Prostate gland (tissue), 2 donors: ENCODE results near the gene LIPE. TPM values are rescaled to one million over a fixed set of nuclear protein-coding genes. Genes with fewer than 3 reads are reported as not detected.
A peak's percentile ranks its signal among the peaks of the same experiment; 100 is the strongest.

ENCODE experiments used
- DNase-seq: peaks from one replicate; pipeline ENCODE4 v3.0.0-alpha.2; 2019; ENCODE audit warnings: low spot score
- H3K27ac ChIP-seq, 2 donors: fragments of 200-600 bp; sonication (generic); 2 replicates each; pipeline ENCODE4 v1.5.1; 2017 to 2019
- H3K27me3 ChIP-seq: fragments of 200-600 bp; sonication (generic); replicated peaks from 2 replicates; pipeline ENCODE4 v1.5.1; 2019; ENCODE audit not compliant: insufficient read depth
- H3K36me3 ChIP-seq, 2 donors: fragments of 200-600 bp; sonication (generic); 1 replicate in 1 of 2; 2 replicates in 1 of 2; pipeline versions ENCODE4 v1.5.1 to v1.8.1; 2017 to 2019
- H3K4me1 ChIP-seq: fragments of 200-600 bp; sonication (generic); replicated peaks from 2 replicates; pipeline ENCODE4 v1.5.1; 2019
- H3K4me3 ChIP-seq, 2 donors: fragments of 200-600 bp; sonication (generic); 2 replicates each; pipeline ENCODE4 v1.5.1; 2017 to 2019
- H3K9me3 ChIP-seq: fragments of 200-600 bp; sonication (generic); 2 replicates; pipeline ENCODE4 v1.5.1; 2017
- CTCF ChIP-seq, 4 experiments: fragments of 200-600 bp in 2 of 4; fragments of 450-650 bp in 2 of 4; sonication (generic) in 2 of 4; IDR thresholded peaks; 1 replicate in 3 of 4; 2 replicates in 1 of 4; pipeline ENCODE4 v1.5.1; 2016 to 2019; ENCODE audit warnings: antibody characterized with exemption in 4 of 4, mild to moderate bottlenecking in 2 of 4, moderate library complexity in 2 of 4
- POLR2A ChIP-seq: fragments of 450-650 bp; IDR thresholded peaks from one replicate; pipeline ENCODE4 v1.6.1; 2016; ENCODE audit warnings: antibody characterized with exemption, mild to moderate bottlenecking
- POLR2AphosphoS5 ChIP-seq: sonication (generic); formaldehyde crosslinking; IDR thresholded peaks from one replicate; pipeline ENCODE4 v1.6.1; 2017; ENCODE audit warnings: antibody characterized with exemption
- WGBS: methylation state at CpG from one replicate; pipeline ENCODE4 v1.1.5; 2018; 5-methylcytosine and 5-hydroxymethylcytosine counted together
- intact Hi-C: fragments of 100-400 bp; cut with DNase I; formaldehyde crosslinking; loops from one replicate; pipeline ENCODE4 v1.14.2; 2022
- total RNA-seq, 2 donors: library from RNA; depleted of rRNA; stranded (reverse); fragments of >200 nt; gene quantifications; one replicate each; pipeline ENCODE4 v1.1.0, GENCODE V29; 2016

Gene LIPE
- total RNA-seq, 2 donors from 2014 or later, result 10.2 to 24.8 TPM

GRCh38 chr19:42471554-42472249 is 44.5 kb upstream of the LIPE start:
- no peaks in the 10 kb centered on the region for H3K9me3 ChIP-seq
- intact Hi-C loops, result no loop called here
- H3K27ac ChIP-seq, result peak overlapping the region; percentile 74 to 85
- TF ChIP-seq POLR2AphosphoS5, result peak; percentile 69
- TF ChIP-seq CTCF (IDR thresholded peaks at IDR 0.05), result peak in 2 of 4 experiments; percentile 21
- TF ChIP-seq POLR2A, result no peak
- no peaks in the 10 kb centered on the region for H3K36me3 ChIP-seq
- H3K4me3 ChIP-seq, result no peak overlapping the region
- H3K27me3 ChIP-seq, result no peaks in the 10 kb centered on the region
- peak; percentile 92 for DNase-seq
- 34% methylated on average over 7 of the region's 7 CpGs for WGBS
- H3K4me1 ChIP-seq, result peaks cover 9% of the 10 kb centered on the region

DNA sequence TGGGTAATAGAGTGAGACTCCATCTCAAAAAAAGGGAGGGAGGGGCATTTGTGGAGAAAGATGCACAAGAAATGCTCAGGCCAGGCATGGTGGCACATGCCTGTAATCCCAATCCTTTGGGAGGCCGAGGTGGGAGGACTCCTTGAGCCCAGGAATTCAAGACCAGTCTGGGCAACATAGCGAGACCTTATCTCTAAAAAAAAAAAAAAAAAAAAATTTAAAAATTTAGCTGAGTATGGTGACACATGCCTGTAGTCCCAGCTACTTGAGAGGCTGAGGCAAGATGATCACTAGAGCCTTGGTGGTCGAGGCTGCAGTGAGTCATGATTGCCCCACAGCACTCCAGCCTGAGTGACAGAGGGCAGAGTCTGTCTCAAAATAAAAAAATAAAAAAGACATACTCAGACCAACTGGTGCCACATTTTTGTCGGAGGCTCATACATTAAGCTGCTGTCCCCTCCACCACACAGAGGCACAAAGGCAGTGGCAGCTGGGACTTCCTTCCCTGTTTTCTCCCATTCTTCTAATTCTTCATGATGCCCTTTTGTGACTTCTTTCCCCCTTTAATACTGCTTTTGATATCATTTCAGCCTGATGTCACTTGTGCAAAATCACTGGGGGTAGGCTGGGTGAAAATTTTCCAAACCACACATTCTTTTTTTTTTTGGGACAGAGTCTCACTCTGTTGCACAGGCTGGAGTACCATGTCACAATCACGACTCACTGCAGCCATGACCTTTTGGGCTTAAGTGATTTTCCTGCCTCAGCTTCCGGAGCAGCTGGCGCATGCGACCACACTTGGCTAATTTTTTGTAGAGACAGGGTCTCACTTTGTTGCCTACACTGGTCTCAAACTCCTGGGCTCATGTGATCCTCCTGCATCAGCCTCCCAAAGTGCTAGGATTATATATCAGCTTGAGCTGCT is 42.4 kb upstream of the LIPE start:
- intact Hi-C loops, result no loop called here
- no peak for DNase-seq
- Histone ChIP-seq H3K27me3 (no peaks in the 10 kb centered on the region), H3K9me3 (no peaks in the 10 kb centered on the region), H3K36me3 (no peaks in the 10 kb centered on the region), H3K4me3 (no peak overlapping the region), H3K27ac (peak overlapping the region in 1 of 2 donors; percentile 85), H3K4me1 (peaks cover 9% of the 10 kb centered on the region)
- TF ChIP-seq POLR2A (no peak), CTCF (IDR thresholded peaks at IDR 0.05) (no peak), POLR2AphosphoS5 (no peak)
- 85% methylated on average over 8 of the region's 8 CpGs for WGBS

GRCh38 chr19:42468273-42468796 is 41.1 kb upstream of the LIPE start:
- H3K36me3 ChIP-seq, result no peaks in the 10 kb centered on the region
- no peaks in the 10 kb centered on the region for H3K27me3 ChIP-seq
- 42% methylated on average over 3 of the region's 3 CpGs for WGBS
- peak overlapping the region in 1 of 2 donors; percentile 44 for H3K27ac ChIP-seq
- DNase-seq, result no peak
- no peaks in the 10 kb centered on the region for H3K9me3 ChIP-seq
- intact Hi-C loops, result no loop called here
- no peak for TF ChIP-seq POLR2AphosphoS5
- H3K4me3 ChIP-seq, result no peak overlapping the region
- peaks cover 9% of the 10 kb centered on the region for H3K4me1 ChIP-seq

DNA sequence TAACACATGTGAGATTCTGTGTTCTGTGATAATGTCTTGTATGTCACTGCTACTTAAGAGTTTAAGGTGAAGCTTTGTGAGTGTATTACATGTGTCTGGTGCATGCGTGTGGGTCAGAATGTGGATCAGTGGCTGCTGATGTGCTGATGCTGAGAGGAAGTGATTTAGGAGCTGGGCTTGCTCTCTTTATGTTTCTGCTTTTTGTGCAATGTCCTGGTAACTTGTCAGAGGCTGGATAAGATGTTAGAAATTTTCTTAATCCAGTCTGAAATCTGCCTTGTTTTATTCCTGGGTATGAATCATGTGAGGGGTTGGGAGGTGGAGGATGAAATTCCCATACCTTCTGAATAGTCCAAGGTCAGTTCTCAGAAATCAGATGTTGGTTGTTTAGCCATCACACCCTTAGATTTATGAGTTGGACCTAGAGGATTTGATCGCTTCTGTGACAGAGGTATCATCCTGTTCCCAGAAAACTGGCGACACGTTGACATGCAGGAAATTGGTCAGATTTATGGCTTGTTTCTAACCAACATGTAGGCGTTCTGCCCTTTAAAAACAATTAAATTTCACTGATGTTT is 40.1 kb upstream of the LIPE start:
- TF ChIP-seq POLR2AphosphoS5 (peak; percentile 74), POLR2A (no peak)
- H3K36me3 ChIP-seq, result no peaks in the 10 kb centered on the region
- peak overlapping the region; percentile 21 to 44 for H3K27ac ChIP-seq
- intact Hi-C loops, result no loop called here
- no peaks in the 10 kb centered on the region for H3K27me3 ChIP-seq
- peaks cover 5% of the 10 kb centered on the region for H3K4me1 ChIP-seq
- DNase-seq, result peak; percentile 53
- H3K9me3 ChIP-seq, result no peaks in the 10 kb centered on the region
- H3K4me3 ChIP-seq, result no peak overlapping the region
- 30% methylated on average over 5 of the region's 5 CpGs for WGBS

DNA sequence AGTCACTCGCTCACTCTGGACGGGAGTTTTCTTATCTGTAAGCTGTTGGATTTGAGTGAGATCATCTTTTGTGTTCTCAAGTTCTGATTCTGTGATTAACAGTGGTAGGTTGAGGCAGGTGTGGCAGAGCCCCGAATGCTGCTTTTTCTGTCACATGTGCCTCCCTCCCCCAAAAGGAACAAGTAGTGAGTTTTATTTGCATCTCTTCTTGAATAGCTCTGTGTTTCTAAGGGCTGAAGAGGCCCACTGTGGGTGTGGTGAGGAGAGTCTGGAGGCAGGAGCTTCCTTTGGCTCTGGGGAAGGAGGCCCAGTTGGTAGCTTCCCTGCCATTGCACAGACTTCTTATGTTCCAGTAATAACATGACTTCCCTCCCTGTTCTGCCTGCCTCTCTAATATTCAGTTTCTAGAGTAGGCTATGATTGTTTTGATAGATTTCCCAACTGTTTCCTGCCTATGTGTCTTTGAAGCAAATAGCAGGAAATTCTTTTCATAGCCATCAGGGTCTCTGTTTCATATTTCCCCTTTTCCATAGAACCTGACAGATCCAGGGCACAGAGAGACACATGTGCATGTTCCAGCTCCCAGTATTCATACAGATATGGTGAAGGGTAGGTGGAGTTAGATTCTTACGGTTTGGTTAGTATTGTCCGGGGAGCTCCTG is 39.5 kb upstream of the LIPE start:
- Histone ChIP-seq H3K9me3 (no peaks in the 10 kb centered on the region), H3K36me3 (no peaks in the 10 kb centered on the region), H3K4me3 (no peak overlapping the region), H3K4me1 (peaks cover 4% of the 10 kb centered on the region), H3K27ac (peak overlapping the region; percentile 14 to 44), H3K27me3 (no peaks in the 10 kb centered on the region)
- DNase-seq, result no peak
- intact Hi-C loops, result no loop called here
- TF ChIP-seq CTCF (IDR thresholded peaks at IDR 0.05) (no peak), POLR2A (no peak), POLR2AphosphoS5 (no peak)
- 65% methylated on average over 5 of the region's 5 CpGs for WGBS
